Body of pancreas (tissue), 4 donors: ENCODE results near the gene ADGRB3.

Experiments used
- CTCF ChIP-seq, 7 experiments: fragments of 450-650 bp in 4 of 7; fragments of 200-600 bp in 3 of 7; sonication (generic) in 3 of 7; IDR thresholded peaks; one replicate each; pipeline ENCODE4 v1.5.1; 2016 to 2019; ENCODE audit warnings: antibody characterized with exemption in 7 of 7
- POLR2A ChIP-seq, 3 donors: fragments of 450-650 bp; IDR thresholded peaks; one replicate each; pipeline ENCODE4 v1.6.1; 2016; ENCODE audit warnings: antibody characterized with exemption in 3 of 3, mild to moderate bottlenecking in 2 of 3

- TF ChIP-seq CTCF (IDR thresholded peaks at IDR 0.05) (no peak), POLR2A (IDR thresholded peaks at IDR 0.05) (no peak)
These were observed 757.7 kb downstream of the ADGRB3 start for GRCh38 chr6:69392745-69393144.
